Astrocyte (in vitro differentiated cells and primary cell): ENCODE measurements around the gene MAP2K3. TPM values are rescaled to one million over a fixed set of nuclear protein-coding genes. Genes with fewer than 3 reads are reported as not detected.
A peak's percentile ranks its signal among the peaks of the same experiment; 100 is the strongest.

Source experiments
- DNase-seq: peaks from one replicate; pipeline ENCODE4 v3.0.0-alpha.2; 2010; ENCODE audit warnings: low read depth
- FAIRE-seq: peaks from 2 replicates; lab custom pipeline; 2011; peaks lifted over from hg19 to GRCh38; lab: Jason Lieb, UNC
- H2AFZ ChIP-seq: 2 replicates; pipeline ENCODE4 v1.6.0; 2012; ENCODE audit warnings: low read depth, low read length, inconsistent platforms
- H3K27ac ChIP-seq: 2 replicates; pipeline ENCODE4 v1.5.1; 2011; ENCODE audit warnings: low read depth, low read length, inconsistent platforms
- H3K27me3 ChIP-seq: 2 replicates; pipeline ENCODE4 v1.6.0; 2011; ENCODE audit warnings: low read length, inconsistent platforms; ENCODE audit not compliant: insufficient read depth
- H3K36me3 ChIP-seq: 2 replicates; pipeline ENCODE4 v1.5.1; 2011; ENCODE audit warnings: low read length, inconsistent platforms; ENCODE audit not compliant: insufficient read depth
- H3K4me1 ChIP-seq: 2 replicates; pipeline ENCODE4 v1.5.1; 2011; ENCODE audit warnings: low read length, inconsistent platforms; ENCODE audit not compliant: insufficient read depth
- H3K4me2 ChIP-seq: 2 replicates; pipeline ENCODE4 v1.6.0; 2012; ENCODE audit warnings: low read length, inconsistent platforms
- H3K4me3 ChIP-seq: 2 replicates; pipeline ENCODE4 v1.5.1; 2011; ENCODE audit warnings: low read depth, mild to moderate bottlenecking, low read length, inconsistent platforms; ENCODE audit not compliant: insufficient read depth
- H3K79me2 ChIP-seq: 2 replicates; pipeline ENCODE4 v1.6.0; 2012; ENCODE audit warnings: mild to moderate bottlenecking, low read length, inconsistent platforms; ENCODE audit not compliant: insufficient read depth
- H3K9ac ChIP-seq: 2 replicates; pipeline ENCODE4 v1.6.0; 2012; ENCODE audit warnings: mild to moderate bottlenecking, low read length, inconsistent platforms
- H3K9me3 ChIP-seq: 2 replicates; pipeline ENCODE4 v1.5.1; 2012; ENCODE audit warnings: low read depth, mild to moderate bottlenecking, low read length, inconsistent platforms; ENCODE audit not compliant: insufficient read depth
- H4K20me1 ChIP-seq: 2 replicates; pipeline ENCODE4 v1.6.0; 2012; ENCODE audit warnings: low read length, inconsistent platforms; ENCODE audit not compliant: insufficient read depth
- H3K27ac Mint-ChIP-seq: one replicate; pipeline ENCODE4 v1.8.0; 2021; ENCODE audit warnings: mild to moderate bottlenecking, mixed read lengths; ENCODE audit not compliant: unreplicated experiment
- H3K27me3 Mint-ChIP-seq: one replicate; pipeline ENCODE4 v1.8.0; 2021; ENCODE audit warnings: low read depth, mixed read lengths; ENCODE audit not compliant: unreplicated experiment
- H3K36me3 Mint-ChIP-seq: one replicate; pipeline ENCODE4 v1.8.0; 2021; ENCODE audit warnings: low read depth, mixed read lengths; ENCODE audit not compliant: unreplicated experiment
- H3K4me1 Mint-ChIP-seq: one replicate; pipeline ENCODE4 v1.8.0; 2021; ENCODE audit warnings: low read depth, mixed read lengths; ENCODE audit not compliant: unreplicated experiment
- H3K4me3 Mint-ChIP-seq: one replicate; pipeline ENCODE4 v1.8.0; 2021; ENCODE audit warnings: mild to moderate bottlenecking, moderate library complexity, mixed read lengths; ENCODE audit not compliant: unreplicated experiment
- H3K9me3 Mint-ChIP-seq: one replicate; pipeline ENCODE4 v1.8.0; 2021; ENCODE audit warnings: mild to moderate bottlenecking, mixed read lengths; ENCODE audit not compliant: unreplicated experiment
- EZH2 ChIP-seq: IDR thresholded peaks from 2 replicates; pipeline ENCODE4 v1.6.1; 2012; ENCODE audit warnings: mild to moderate bottlenecking, low read length, inconsistent platforms; ENCODE audit not compliant: insufficient read depth
- total RNA-seq: library from RNA; stranded (reverse); gene quantifications from 2 replicates; pipeline ENCODE4 v1.2.1, GENCODE V29; 2021
- TF ChIP-seq, protein P1 (sequence below): IDR thresholded peaks from 2 replicates; pipeline ENCODE4 v1.5.1; 2011; ENCODE audit warnings: low read depth, mild to moderate bottlenecking, inconsistent platforms, low read length, moderate library complexity; ENCODE audit not compliant: insufficient read depth

Gene MAP2K3
- total RNA-seq, 1 donor from 2014 or later: 44.3 TPM

DNA sequence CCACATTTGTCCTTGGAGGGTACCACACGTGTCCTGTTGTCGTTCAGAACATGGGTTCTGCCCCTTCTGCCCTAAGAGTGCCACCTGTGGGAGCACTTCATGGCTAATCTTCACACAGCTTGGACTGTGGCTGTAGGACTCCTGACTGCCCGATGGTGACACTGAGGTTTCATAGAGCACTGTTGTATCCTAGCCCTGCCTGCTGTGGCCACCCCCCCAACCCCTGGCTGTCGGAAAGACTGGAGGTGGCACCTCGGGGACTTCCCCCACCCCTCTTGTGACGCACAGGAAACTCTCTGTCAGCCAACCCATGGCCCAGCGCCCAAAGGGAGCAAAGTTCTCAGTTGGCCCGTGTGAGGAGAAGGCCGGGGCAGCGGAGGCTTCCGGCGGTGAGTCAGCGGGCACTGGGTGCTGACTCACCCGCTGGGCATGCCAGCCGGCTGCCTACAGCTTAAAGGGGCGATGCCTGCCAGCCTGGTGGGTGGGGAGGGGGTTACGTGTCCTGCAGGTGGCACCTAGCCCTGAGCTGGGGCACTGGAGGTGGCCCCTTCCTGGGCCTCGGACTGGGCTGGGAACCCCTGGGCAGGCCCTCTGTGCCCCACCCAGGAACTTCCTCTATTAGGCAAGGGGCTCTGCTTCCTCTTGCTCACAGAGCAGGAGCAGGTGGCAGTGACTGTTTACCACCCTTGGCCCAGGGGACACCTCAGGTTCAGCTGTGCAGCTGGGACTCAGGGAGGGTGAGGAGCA, 3.4 kb downstream of the MAP2K3 start:
- H2AFZ ChIP-seq: no peak overlapping the region
- Mint-ChIP-seq H3K4me3 (peak overlapping the region; percentile 97), H3K27me3 (no peaks in the 10 kb centered on the region), H3K4me1 (peaks cover 20% of the 10 kb centered on the region), H3K9me3 (peaks cover 7% of the 10 kb centered on the region), H3K27ac (peak overlapping the region; percentile 89), H3K36me3 (peaks cover 4% of the 10 kb centered on the region)
- H3K36me3 ChIP-seq: no peaks in the 10 kb centered on the region
- H3K9me3 ChIP-seq: peaks cover 3% of the 10 kb centered on the region
- no peaks in the 10 kb centered on the region for H3K27me3 ChIP-seq
- DNase-seq (peak; percentile 91), FAIRE-seq (peak; percentile 13)
- peaks cover 75% of the 10 kb centered on the region for H4K20me1 ChIP-seq
- H3K9ac ChIP-seq: peak overlapping the region; percentile 95
- H3K4me2 ChIP-seq: peak overlapping the region; percentile 96
- peaks cover 83% of the 10 kb centered on the region for H3K79me2 ChIP-seq
- peak overlapping the region; percentile 51 for H3K4me3 ChIP-seq
- peak overlapping the region; percentile 91 for H3K27ac ChIP-seq
- peaks cover 39% of the 10 kb centered on the region for H3K4me1 ChIP-seq
- TF ChIP-seq EZH2: no peak
- TF ChIP-seq, protein P1, sequence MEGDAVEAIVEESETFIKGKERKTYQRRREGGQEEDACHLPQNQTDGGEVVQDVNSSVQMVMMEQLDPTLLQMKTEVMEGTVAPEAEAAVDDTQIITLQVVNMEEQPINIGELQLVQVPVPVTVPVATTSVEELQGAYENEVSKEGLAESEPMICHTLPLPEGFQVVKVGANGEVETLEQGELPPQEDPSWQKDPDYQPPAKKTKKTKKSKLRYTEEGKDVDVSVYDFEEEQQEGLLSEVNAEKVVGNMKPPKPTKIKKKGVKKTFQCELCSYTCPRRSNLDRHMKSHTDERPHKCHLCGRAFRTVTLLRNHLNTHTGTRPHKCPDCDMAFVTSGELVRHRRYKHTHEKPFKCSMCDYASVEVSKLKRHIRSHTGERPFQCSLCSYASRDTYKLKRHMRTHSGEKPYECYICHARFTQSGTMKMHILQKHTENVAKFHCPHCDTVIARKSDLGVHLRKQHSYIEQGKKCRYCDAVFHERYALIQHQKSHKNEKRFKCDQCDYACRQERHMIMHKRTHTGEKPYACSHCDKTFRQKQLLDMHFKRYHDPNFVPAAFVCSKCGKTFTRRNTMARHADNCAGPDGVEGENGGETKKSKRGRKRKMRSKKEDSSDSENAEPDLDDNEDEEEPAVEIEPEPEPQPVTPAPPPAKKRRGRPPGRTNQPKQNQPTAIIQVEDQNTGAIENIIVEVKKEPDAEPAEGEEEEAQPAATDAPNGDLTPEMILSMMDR: no peak

DNA sequence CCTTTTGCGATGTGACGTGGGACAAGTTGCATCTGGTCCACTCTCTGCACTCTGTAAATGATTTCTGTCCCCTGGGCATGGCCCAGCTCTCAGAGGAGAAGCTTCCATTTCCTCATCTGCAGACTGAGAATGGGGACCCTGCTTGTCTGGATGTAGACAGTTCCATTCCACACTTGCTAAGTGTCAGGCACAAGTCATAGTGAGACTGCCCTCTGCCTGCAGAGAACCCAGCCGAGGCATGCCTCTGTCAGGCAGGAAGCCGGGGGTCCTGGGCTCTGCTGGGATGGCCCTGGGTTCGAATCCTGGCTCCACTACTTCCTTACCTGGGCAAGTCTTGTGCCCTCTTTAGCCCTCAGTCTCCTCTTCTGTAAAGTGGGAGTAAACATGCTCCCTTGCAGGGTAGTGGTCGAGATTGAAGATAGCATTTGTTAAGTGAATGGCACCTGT, 4.1 kb downstream of the MAP2K3 start:
- peaks cover 4% of the 10 kb centered on the region for H3K36me3 Mint-ChIP-seq
- Histone ChIP-seq H3K36me3 (no peaks in the 10 kb centered on the region), H3K79me2 (peaks cover 90% of the 10 kb centered on the region), H3K9me3 (peaks cover 3% of the 10 kb centered on the region), H3K4me1 (peaks cover 32% of the 10 kb centered on the region), H3K4me3 (no peak overlapping the region), H3K4me2 (peak overlapping the region; percentile 96), H3K27me3 (no peaks in the 10 kb centered on the region), H3K9ac (peak overlapping the region; percentile 95), H4K20me1 (peaks cover 82% of the 10 kb centered on the region), H2AFZ (no peak overlapping the region), H3K27ac (peak overlapping the region; percentile 72)
- TF ChIP-seq, protein P1: no peak
- TF ChIP-seq EZH2: no peak
- DNase-seq (no peak), FAIRE-seq (no peak)
- H3K27me3 Mint-ChIP-seq: no peaks in the 10 kb centered on the region
- H3K4me3 Mint-ChIP-seq: no peak overlapping the region
- H3K4me1 Mint-ChIP-seq: peaks cover 20% of the 10 kb centered on the region
- H3K9me3 Mint-ChIP-seq: peaks cover 7% of the 10 kb centered on the region
- H3K27ac Mint-ChIP-seq: peak overlapping the region; percentile 12
